ENCODE measurements around the gene TMPRSS11E. TPM values are rescaled to one million over a fixed set of nuclear protein-coding genes. Genes with fewer than 3 reads are reported as not detected.
"Not testable (repeated sequence)": the region's sequence is repeated elsewhere in the genome, so short reads cannot be mapped to it uniquely, and the experiment has no call there.

The TMPRSS11E gene
- total RNA-seq, 4 donors from 2014 or later: not detected

- Histone ChIP-seq H3K9me3 (no peaks in the 10 kb centered on the region), H3K4me1 (no peaks in the 10 kb centered on the region), H3K36me3 (no peaks in the 10 kb centered on the region), H3K27ac (no peak overlapping the region), H3K27me3 (no peaks in the 10 kb centered on the region), H3K4me3 (no peak overlapping the region)
- no peak for TF ChIP-seq CTCF (IDR thresholded peaks at IDR 0.05 in 4 of 5, conservative IDR thresholded peaks at IDR 0.05 in 1 of 5)
- TF ChIP-seq POLR2A (IDR thresholded peaks at IDR 0.05): no peak
- intact Hi-C loops (cut with DNase I; ENCODE audit: low total_unique reads): no loop called here
- DNase-seq: no peak
- in situ Hi-C loops (cut with MboI; ENCODE audit: low sequenced_read_pairs in 4 of 4): no loop called here
- no peak for ATAC-seq
These were observed 40.8 kb upstream of the TMPRSS11E start for GRCh38 chr4:68406479-68406859.

- intact Hi-C loops (cut with DNase I; ENCODE audit: low total_unique reads): not testable (repeated sequence)
These were observed 40.0 kb upstream of the TMPRSS11E start for GRCh38 chr4:68407015-68407867.

GRCh38 chr4:68407868-68408190 is 39.4 kb upstream of the TMPRSS11E start:
- no peaks in the 10 kb centered on the region for H3K27me3 ChIP-seq
- no peak for DNase-seq
- in situ Hi-C loops (cut with MboI; ENCODE audit: low sequenced_read_pairs in 4 of 4) (no loop called here), intact Hi-C loops (cut with DNase I; ENCODE audit: low total_unique reads) (no loop called here)
- no peak overlapping the region for H3K4me3 ChIP-seq
- H3K36me3 ChIP-seq: no peaks in the 10 kb centered on the region
- H3K27ac ChIP-seq: no peak overlapping the region
- no peak for ATAC-seq
- no peaks in the 10 kb centered on the region for H3K4me1 ChIP-seq
- TF ChIP-seq POLR2A (IDR thresholded peaks at IDR 0.05): no peak
- TF ChIP-seq CTCF (IDR thresholded peaks at IDR 0.05 in 4 of 5, conservative IDR thresholded peaks at IDR 0.05 in 1 of 5): no peak
- H3K9me3 ChIP-seq: no peaks in the 10 kb centered on the region

More at GRCh38 chr4:68407015-68407867, 40.0 kb upstream of the TMPRSS11E start:
- H3K27ac ChIP-seq; H3K4me3 ChIP-seq; DNase-seq; in situ Hi-C loops (cut with MboI; ENCODE audit: low sequenced_read_pairs in 4 of 4); ATAC-seq; H3K4me1 ChIP-seq; H3K9me3 ChIP-seq; H3K36me3 ChIP-seq; H3K27me3 ChIP-seq: not testable (repeated sequence)

- no peak for ATAC-seq
- in situ Hi-C loops (cut with MboI; ENCODE audit: low sequenced_read_pairs in 4 of 4): no loop called here
These were observed 37.1 kb upstream of the TMPRSS11E start for GRCh38 chr4:68410149-68410548.

GRCh38 chr4:68410643-68411042 is 36.6 kb upstream of the TMPRSS11E start:
- ATAC-seq (no peak), DNase-seq (no peak)
- in situ Hi-C loops (cut with MboI; ENCODE audit: low sequenced_read_pairs in 4 of 4) (no loop called here), intact Hi-C loops (cut with DNase I; ENCODE audit: low total_unique reads) (no loop called here)
- Histone ChIP-seq H3K4me3 (no peak overlapping the region), H3K4me1 (no peaks in the 10 kb centered on the region), H3K27me3 (no peaks in the 10 kb centered on the region), H3K36me3 (no peaks in the 10 kb centered on the region), H3K9me3 (no peaks in the 10 kb centered on the region), H3K27ac (no peak overlapping the region)
- TF ChIP-seq POLR2A (IDR thresholded peaks at IDR 0.05) (no peak), CTCF (IDR thresholded peaks at IDR 0.05 in 4 of 5, conservative IDR thresholded peaks at IDR 0.05 in 1 of 5) (no peak)

More at GRCh38 chr4:68410149-68410548, 37.1 kb upstream of the TMPRSS11E start:
- Histone ChIP-seq H3K4me1 (no peaks in the 10 kb centered on the region), H3K36me3 (no peaks in the 10 kb centered on the region), H3K27me3 (no peaks in the 10 kb centered on the region), H3K4me3 (no peak overlapping the region), H3K9me3 (no peaks in the 10 kb centered on the region), H3K27ac (no peak overlapping the region)
- intact Hi-C loops (cut with DNase I; ENCODE audit: low total_unique reads): no loop called here
- no peak for DNase-seq
- TF ChIP-seq POLR2A (IDR thresholded peaks at IDR 0.05) (no peak), CTCF (IDR thresholded peaks at IDR 0.05 in 4 of 5, conservative IDR thresholded peaks at IDR 0.05 in 1 of 5) (no peak)

GRCh38 chr4:68412031-68412430 is 35.2 kb upstream of the TMPRSS11E start:
- H3K27me3 ChIP-seq; H3K36me3 ChIP-seq; in situ Hi-C loops (cut with MboI; ENCODE audit: low sequenced_read_pairs in 4 of 4); H3K4me3 ChIP-seq; DNase-seq; H3K27ac ChIP-seq; H3K9me3 ChIP-seq; intact Hi-C loops (cut with DNase I; ENCODE audit: low total_unique reads); H3K4me1 ChIP-seq; ATAC-seq: not testable (repeated sequence)

Data from gastrocnemius medialis (tissue), 4 donors.